Measurements from ENCODE around the gene PRSS58.

Gene PRSS58, protein sequence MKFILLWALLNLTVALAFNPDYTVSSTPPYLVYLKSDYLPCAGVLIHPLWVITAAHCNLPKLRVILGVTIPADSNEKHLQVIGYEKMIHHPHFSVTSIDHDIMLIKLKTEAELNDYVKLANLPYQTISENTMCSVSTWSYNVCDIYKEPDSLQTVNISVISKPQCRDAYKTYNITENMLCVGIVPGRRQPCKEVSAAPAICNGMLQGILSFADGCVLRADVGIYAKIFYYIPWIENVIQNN

DNA sequence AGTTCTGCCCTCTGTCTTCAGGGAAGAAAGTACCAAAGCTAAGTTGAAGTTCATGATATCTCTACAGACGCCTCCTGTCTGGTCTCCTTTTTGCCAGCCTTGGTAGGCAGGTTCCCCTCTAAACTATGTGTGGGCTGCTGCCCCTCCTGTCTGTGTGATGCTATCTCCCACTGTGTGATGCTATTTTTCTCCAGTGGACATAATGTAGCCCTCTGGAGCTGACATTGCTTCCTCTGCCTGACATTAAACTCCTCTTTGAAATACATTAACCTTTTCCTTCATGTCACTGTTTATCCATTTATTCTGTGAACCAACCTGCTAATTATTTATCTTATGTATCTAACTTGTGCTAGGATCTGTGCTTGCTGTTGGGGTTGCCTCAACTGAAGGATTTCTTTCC, at the start of gene PRSS58:
PRSS58 (minus strand) TSS at position 101 of the 400 bp plus-strand sequence. CDS start 351 bp downstream, outside the sequence.
- Histone ChIP-seq H3K27me3 (ENCODE audit: low read depth, low read length) (no peaks in the 10 kb centered on the region), H3K4me3 (ENCODE audit: low read depth in 1 of 2, low read length in 2 of 2) (no peak within 1 kb of the TSS), H3K36me3 (ENCODE audit: control insufficient read depth in 1 of 2, insufficient read depth in 2 of 2, low read length in 2 of 2) (no peaks in the 10 kb centered on the region), H3K27ac (ENCODE audit: low read length) (no peak within 1 kb of the TSS), H3K9me3 (ENCODE audit: control insufficient read depth in 1 of 2, low read length in 2 of 2) (no peaks in the 10 kb centered on the region), H3K4me1 (ENCODE audit: control insufficient read depth in 1 of 2, insufficient read depth in 2 of 2, low read length in 2 of 2) (no peaks in the 10 kb centered on the region)

DNA sequence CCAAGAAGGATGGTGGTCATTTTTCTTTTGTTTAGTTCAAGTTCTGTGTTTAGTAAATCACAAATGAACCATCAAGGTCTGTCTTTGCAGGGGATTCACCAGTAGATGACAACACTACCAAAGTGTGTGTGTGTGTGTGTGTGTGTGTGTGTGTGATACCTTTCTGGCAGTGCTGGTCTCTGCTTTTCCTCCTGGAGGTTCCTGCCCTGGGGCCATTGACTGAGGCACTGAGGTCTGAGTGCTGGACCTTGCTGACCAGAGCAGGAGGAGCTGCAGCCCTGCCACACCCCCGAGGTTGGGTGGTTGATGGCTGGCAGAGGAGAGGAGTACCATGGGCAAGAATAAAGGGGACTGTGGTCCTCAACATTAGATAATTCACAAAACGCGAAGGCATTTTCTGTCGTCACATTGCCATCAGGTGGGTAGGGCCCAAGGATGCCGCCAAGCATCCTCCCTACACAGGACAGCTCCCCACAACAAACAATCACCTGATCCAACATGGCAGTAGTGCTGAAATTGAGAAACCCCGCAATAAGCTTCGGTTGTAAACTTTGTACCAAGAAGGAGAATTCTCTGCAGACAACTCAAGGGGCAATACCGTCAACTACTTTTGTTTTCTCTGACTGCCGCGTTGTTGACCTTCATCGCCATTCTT, 49.5 kb upstream of the PRSS58 start:
- no peak overlapping the region for H3K27ac ChIP-seq (ENCODE audit: low read length)
- no peaks in the 10 kb centered on the region for H3K27me3 ChIP-seq (ENCODE audit: low read depth, low read length)
- no peaks in the 10 kb centered on the region for H3K36me3 ChIP-seq (ENCODE audit: control insufficient read depth in 1 of 2, insufficient read depth in 2 of 2, low read length in 2 of 2)
- H3K9me3 ChIP-seq (ENCODE audit: control insufficient read depth in 1 of 2, low read length in 2 of 2), result no peaks in the 10 kb centered on the region
- no peak overlapping the region for H3K4me3 ChIP-seq (ENCODE audit: low read depth in 1 of 2, low read length in 2 of 2)
- H3K4me1 ChIP-seq (ENCODE audit: control insufficient read depth in 1 of 2, insufficient read depth in 2 of 2, low read length in 2 of 2), result no peaks in the 10 kb centered on the region

DNA sequence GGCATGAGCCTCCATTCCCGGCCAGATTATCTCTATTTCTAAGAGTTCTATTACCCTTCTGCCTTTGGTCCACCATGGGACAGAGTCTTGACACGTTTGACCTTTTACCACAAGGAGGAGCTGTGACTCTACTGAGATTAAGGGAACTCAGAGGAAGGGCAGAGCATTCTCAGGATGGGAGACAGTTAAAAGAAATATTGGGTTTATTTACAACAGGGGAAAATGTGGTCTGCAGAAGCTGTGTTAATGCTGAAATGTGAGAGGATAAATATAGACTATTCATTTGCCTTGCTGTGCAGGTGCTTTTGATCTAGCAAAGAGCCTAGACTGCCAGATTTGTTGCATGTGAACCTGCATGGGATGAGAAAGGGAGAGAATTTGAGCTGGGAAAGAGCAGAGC, 45.8 kb upstream of the PRSS58 start:
- Histone ChIP-seq H3K36me3 (ENCODE audit: control insufficient read depth in 1 of 2, insufficient read depth in 2 of 2, low read length in 2 of 2) (no peaks in the 10 kb centered on the region), H3K9me3 (ENCODE audit: control insufficient read depth in 1 of 2, low read length in 2 of 2) (no peaks in the 10 kb centered on the region), H3K27me3 (ENCODE audit: low read depth, low read length) (no peaks in the 10 kb centered on the region), H3K27ac (ENCODE audit: low read length) (no peak overlapping the region), H3K4me1 (ENCODE audit: control insufficient read depth in 1 of 2, insufficient read depth in 2 of 2, low read length in 2 of 2) (no peaks in the 10 kb centered on the region), H3K4me3 (ENCODE audit: low read depth in 1 of 2, low read length in 2 of 2) (no peak overlapping the region)

GRCh38 chr7:142301923-142302550, 44.2 kb upstream of the PRSS58 start:
- H3K36me3 ChIP-seq (ENCODE audit: control insufficient read depth in 1 of 2, insufficient read depth in 2 of 2, low read length in 2 of 2), result no peaks in the 10 kb centered on the region
- H3K27ac ChIP-seq (ENCODE audit: low read length), result no peak overlapping the region
- H3K27me3 ChIP-seq (ENCODE audit: low read depth, low read length), result no peaks in the 10 kb centered on the region
- no peaks in the 10 kb centered on the region for H3K9me3 ChIP-seq (ENCODE audit: control insufficient read depth in 1 of 2, low read length in 2 of 2)
- H3K4me1 ChIP-seq (ENCODE audit: control insufficient read depth in 1 of 2, insufficient read depth in 2 of 2, low read length in 2 of 2), result no peaks in the 10 kb centered on the region
- no peak overlapping the region for H3K4me3 ChIP-seq (ENCODE audit: low read depth in 1 of 2, low read length in 2 of 2)

GRCh38 chr7:142301299-142301698, 43.4 kb upstream of the PRSS58 start:
- H3K9me3 ChIP-seq (ENCODE audit: control insufficient read depth in 1 of 2, low read length in 2 of 2), result no peaks in the 10 kb centered on the region
- H3K27ac ChIP-seq (ENCODE audit: low read length), result no peak overlapping the region
- H3K36me3 ChIP-seq (ENCODE audit: control insufficient read depth in 1 of 2, insufficient read depth in 2 of 2, low read length in 2 of 2), result no peaks in the 10 kb centered on the region
- H3K4me1 ChIP-seq (ENCODE audit: control insufficient read depth in 1 of 2, insufficient read depth in 2 of 2, low read length in 2 of 2), result no peaks in the 10 kb centered on the region
- H3K27me3 ChIP-seq (ENCODE audit: low read depth, low read length), result no peaks in the 10 kb centered on the region
- H3K4me3 ChIP-seq (ENCODE audit: low read depth in 1 of 2, low read length in 2 of 2), result no peak overlapping the region

DNA sequence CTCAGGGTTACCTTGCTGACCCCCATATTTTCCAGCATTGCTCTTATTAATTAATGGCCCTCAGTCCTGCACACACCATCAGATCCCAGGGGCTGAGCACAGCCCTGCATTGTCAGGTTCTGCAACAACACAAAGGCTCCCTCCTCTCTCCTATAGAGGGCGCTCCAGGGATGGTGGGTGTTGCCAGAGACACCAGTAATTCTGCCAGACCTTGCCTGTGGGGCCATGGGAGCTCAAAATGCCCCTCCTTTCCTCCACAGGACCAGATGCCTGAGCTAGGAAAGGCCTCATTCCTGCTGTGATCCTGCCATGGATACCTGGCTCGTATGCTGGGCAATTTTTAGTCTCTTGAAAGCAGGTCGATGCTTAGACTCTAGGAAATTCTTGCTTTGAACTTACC, 42.8 kb upstream of the PRSS58 start:
- no peaks in the 10 kb centered on the region for H3K9me3 ChIP-seq (ENCODE audit: control insufficient read depth in 1 of 2, low read length in 2 of 2)
- no peaks in the 10 kb centered on the region for H3K36me3 ChIP-seq (ENCODE audit: control insufficient read depth in 1 of 2, insufficient read depth in 2 of 2, low read length in 2 of 2)
- no peak overlapping the region for H3K27ac ChIP-seq (ENCODE audit: low read length)
- H3K27me3 ChIP-seq (ENCODE audit: low read depth, low read length), result no peaks in the 10 kb centered on the region
- no peaks in the 10 kb centered on the region for H3K4me1 ChIP-seq (ENCODE audit: control insufficient read depth in 1 of 2, insufficient read depth in 2 of 2, low read length in 2 of 2)
- H3K4me3 ChIP-seq (ENCODE audit: low read depth in 1 of 2, low read length in 2 of 2), result no peak overlapping the region

GRCh38 chr7:142299237-142299781, 41.5 kb upstream of the PRSS58 start:
- H3K4me1 ChIP-seq (ENCODE audit: control insufficient read depth in 1 of 2, insufficient read depth in 2 of 2, low read length in 2 of 2), result no peaks in the 10 kb centered on the region
- no peak overlapping the region for H3K4me3 ChIP-seq (ENCODE audit: low read depth in 1 of 2, low read length in 2 of 2)
- no peaks in the 10 kb centered on the region for H3K27me3 ChIP-seq (ENCODE audit: low read depth, low read length)
- H3K27ac ChIP-seq (ENCODE audit: low read length), result no peak overlapping the region
- H3K9me3 ChIP-seq (ENCODE audit: control insufficient read depth in 1 of 2, low read length in 2 of 2), result no peaks in the 10 kb centered on the region
- no peaks in the 10 kb centered on the region for H3K36me3 ChIP-seq (ENCODE audit: control insufficient read depth in 1 of 2, insufficient read depth in 2 of 2, low read length in 2 of 2)

DNA sequence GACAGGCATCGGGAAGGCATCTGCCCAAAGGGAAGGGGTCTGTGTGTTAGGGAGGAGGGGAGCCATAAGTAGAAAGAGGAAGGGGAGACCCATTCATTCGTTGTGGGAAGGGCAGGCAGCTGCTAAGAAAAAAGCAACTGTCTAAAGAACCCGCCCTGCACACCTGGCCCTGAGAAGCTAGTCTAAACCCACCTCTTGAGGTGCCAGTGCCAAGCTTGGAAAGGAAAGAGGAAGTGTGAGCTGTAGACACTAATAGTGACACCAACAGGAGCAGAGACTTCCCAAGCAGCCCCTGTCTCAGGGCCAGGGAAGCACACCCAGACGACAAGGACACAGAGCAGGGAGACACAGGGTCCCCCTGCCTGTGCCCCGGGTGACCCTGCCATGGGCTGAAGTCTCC, 40.8 kb upstream of the PRSS58 start:
- no peaks in the 10 kb centered on the region for H3K9me3 ChIP-seq (ENCODE audit: control insufficient read depth in 1 of 2, low read length in 2 of 2)
- no peaks in the 10 kb centered on the region for H3K27me3 ChIP-seq (ENCODE audit: low read depth, low read length)
- no peaks in the 10 kb centered on the region for H3K36me3 ChIP-seq (ENCODE audit: control insufficient read depth in 1 of 2, insufficient read depth in 2 of 2, low read length in 2 of 2)
- no peaks in the 10 kb centered on the region for H3K4me1 ChIP-seq (ENCODE audit: control insufficient read depth in 1 of 2, insufficient read depth in 2 of 2, low read length in 2 of 2)
- H3K4me3 ChIP-seq (ENCODE audit: low read depth in 1 of 2, low read length in 2 of 2), result no peak overlapping the region
- H3K27ac ChIP-seq (ENCODE audit: low read length), result no peak overlapping the region

DNA sequence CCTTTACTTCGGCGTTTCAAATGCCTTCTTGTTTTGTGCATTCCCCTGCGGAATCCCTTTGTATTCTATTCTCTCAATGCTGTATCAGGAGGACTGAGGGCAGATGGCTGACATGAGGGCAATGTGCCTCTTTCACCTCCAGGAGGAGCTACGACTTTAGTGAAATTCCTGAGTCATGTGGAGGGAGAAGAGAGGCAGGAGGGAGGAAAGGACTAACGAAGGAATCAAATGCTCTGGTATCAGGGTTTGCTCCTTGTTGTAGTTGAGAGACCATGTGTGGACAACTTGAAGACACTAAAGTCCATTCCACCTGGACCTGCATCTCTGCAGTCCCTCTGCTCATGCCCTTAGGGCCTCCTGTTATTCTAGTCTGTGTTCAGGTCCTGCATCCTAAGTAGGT, 40.2 kb upstream of the PRSS58 start:
- Histone ChIP-seq H3K9me3 (ENCODE audit: control insufficient read depth in 1 of 2, low read length in 2 of 2) (no peaks in the 10 kb centered on the region), H3K27ac (ENCODE audit: low read length) (no peak overlapping the region), H3K27me3 (ENCODE audit: low read depth, low read length) (no peaks in the 10 kb centered on the region), H3K4me1 (ENCODE audit: control insufficient read depth in 1 of 2, insufficient read depth in 2 of 2, low read length in 2 of 2) (no peaks in the 10 kb centered on the region), H3K36me3 (ENCODE audit: control insufficient read depth in 1 of 2, insufficient read depth in 2 of 2, low read length in 2 of 2) (no peaks in the 10 kb centered on the region), H3K4me3 (ENCODE audit: low read depth in 1 of 2, low read length in 2 of 2) (no peak overlapping the region)

- Histone ChIP-seq H3K4me1 (ENCODE audit: control insufficient read depth in 1 of 2, insufficient read depth in 2 of 2, low read length in 2 of 2) (no peaks in the 10 kb centered on the region), H3K27me3 (ENCODE audit: low read depth, low read length) (no peaks in the 10 kb centered on the region), H3K4me3 (ENCODE audit: low read depth in 1 of 2, low read length in 2 of 2) (no peak overlapping the region), H3K36me3 (ENCODE audit: control insufficient read depth in 1 of 2, insufficient read depth in 2 of 2, low read length in 2 of 2) (no peaks in the 10 kb centered on the region), H3K9me3 (ENCODE audit: control insufficient read depth in 1 of 2, low read length in 2 of 2) (peaks cover 3 to 6% of the 10 kb centered on the region in 2 donors), H3K27ac (ENCODE audit: low read length) (no peak overlapping the region)
Measured at GRCh38 chr7:142280263-142280662, 22.4 kb upstream of the PRSS58 start.

- Histone ChIP-seq H3K27ac (ENCODE audit: low read length) (no peak overlapping the region), H3K9me3 (ENCODE audit: control insufficient read depth in 1 of 2, low read length in 2 of 2) (peaks cover 3 to 7% of the 10 kb centered on the region in 2 donors), H3K4me1 (ENCODE audit: control insufficient read depth in 1 of 2, insufficient read depth in 2 of 2, low read length in 2 of 2) (no peaks in the 10 kb centered on the region), H3K4me3 (ENCODE audit: low read depth in 1 of 2, low read length in 2 of 2) (no peak overlapping the region), H3K36me3 (ENCODE audit: control insufficient read depth in 1 of 2, insufficient read depth in 2 of 2, low read length in 2 of 2) (no peaks in the 10 kb centered on the region), H3K27me3 (ENCODE audit: low read depth, low read length) (no peaks in the 10 kb centered on the region)
Measured at GRCh38 chr7:142279601-142280000, 21.7 kb upstream of the PRSS58 start.

Data from muscle layer of duodenum (tissue), 2 donors.